Measurements from ENCODE around the gene APOBEC4.

APOBEC4 gene

GRCh38 chr1:183674886-183675285, 21.8 kb upstream of the APOBEC4 start:
- DNase-seq: no peak

GRCh38 chr1:183674339-183674738, 21.2 kb upstream of the APOBEC4 start:
- DNase-seq: no peak

- no peak for DNase-seq
Observed at GRCh38 chr1:183673605-183674323, 20.6 kb upstream of the APOBEC4 start.

- DNase-seq: no peak
Observed at GRCh38 chr1:183670169-183670568, 17.1 kb upstream of the APOBEC4 start.

GRCh38 chr1:183656355-183656754, 3.2 kb upstream of the APOBEC4 start:
- DNase-seq: no peak

- DNase-seq: peak; percentile 87
Observed at GRCh38 chr1:183655562-183656075, 2.5 kb upstream of the APOBEC4 start.

- DNase-seq: no peak
Observed at GRCh38 chr1:183654706-183655105, 1.6 kb upstream of the APOBEC4 start.

- no peak for DNase-seq
Observed at GRCh38 chr1:183653876-183654451, 848 bp upstream of the APOBEC4 start.

- DNase-seq: no peak
Observed at GRCh38 chr1:183653462-183653794, 312 bp upstream of the APOBEC4 start.

GRCh38 chr1:183652107-183652506, 1.0 kb downstream of the APOBEC4 start:
- peak; percentile 8 for DNase-seq

- no peak for DNase-seq
Observed at GRCh38 chr1:183651612-183652011, 1.5 kb downstream of the APOBEC4 start.

- no peak for DNase-seq
Observed at GRCh38 chr1:183648042-183648441, 5.1 kb downstream of the APOBEC4 start.

GRCh38 chr1:183646776-183647175, 6.3 kb downstream of the APOBEC4 start:
- no peak for DNase-seq

GRCh38 chr1:183645531-183645930, 7.6 kb downstream of the APOBEC4 start:
- no peak for DNase-seq

- no peak for DNase-seq
Observed at GRCh38 chr1:183642166-183642565, 10.9 kb downstream of the APOBEC4 start.

- DNase-seq: no peak
Observed at GRCh38 chr1:183640193-183640592, 12.9 kb downstream of the APOBEC4 start.

- no peak for DNase-seq
Observed at GRCh38 chr1:183638649-183639387, 14.3 kb downstream of the APOBEC4 start.

GRCh38 chr1:183636783-183637182, 16.3 kb downstream of the APOBEC4 start:
- no peak for DNase-seq

- no peak for DNase-seq
Observed at GRCh38 chr1:183636334-183636682, 16.8 kb downstream of the APOBEC4 start.

- peak; percentile 98 for DNase-seq
Observed at GRCh38 chr1:183635606-183636333, 17.3 kb downstream of the APOBEC4 start, which contains the start of gene ARPC5. Gene ARPC5, minus strand, starts transcription at chr1:183635783. Its CDS starts 124 bp downstream, at chr1:183635659.

GRCh38 chr1:183635099-183635605, 18.0 kb downstream of the APOBEC4 start:
- DNase-seq: peak; percentile 26

GRCh38 chr1:183634429-183635065, 18.6 kb downstream of the APOBEC4 start:
- DNase-seq: no peak

All from CD4-positive, alpha-beta T cell treated with Interleukin-17A for 4 hours (primary cell).